ENCODE data around the gene STOML1.

DNA sequence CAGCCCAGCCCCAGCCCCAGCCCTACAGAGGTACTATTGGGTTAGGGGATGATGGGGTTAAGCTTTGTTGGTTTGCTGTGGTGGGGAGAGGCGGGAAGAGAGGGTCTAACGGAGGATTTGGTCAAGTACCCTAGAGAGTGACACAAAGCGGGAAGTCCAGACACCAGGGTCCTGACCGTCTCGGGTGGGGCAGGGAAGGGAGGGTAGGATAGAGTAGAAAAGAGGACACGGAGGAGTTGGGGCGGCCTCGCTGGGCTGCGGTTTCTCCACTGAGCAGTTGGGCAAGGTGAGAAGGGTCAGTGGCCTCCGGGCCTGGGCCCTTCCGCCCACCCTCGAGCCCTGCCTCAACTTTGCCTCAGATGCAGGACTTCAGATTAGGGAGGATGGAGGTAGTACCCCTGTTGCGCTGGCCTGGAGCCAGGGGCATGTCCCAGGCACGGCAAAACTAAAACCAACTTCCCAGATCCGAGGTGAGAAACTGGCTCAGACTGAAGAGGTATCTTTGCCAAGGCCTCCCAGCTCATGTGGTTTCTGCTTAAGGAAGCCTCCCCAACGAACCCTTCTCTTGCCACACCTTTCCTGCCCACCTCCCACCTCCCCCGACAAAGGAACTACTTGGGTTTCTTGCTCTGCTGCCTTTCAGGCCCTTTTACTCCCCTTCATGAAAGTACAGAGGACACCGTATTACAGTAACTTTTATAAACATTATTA, 3.0 kb upstream of the STOML1 start:
- no peak for TF ChIP-seq CTCF (conservative IDR thresholded peaks at IDR 0.05)
- TF ChIP-seq ZFX (IDR thresholded peaks at IDR 0.05): no peak

All from C4-2B (cell line).